Measurements from ENCODE around the gene KLHL1. TPM values are rescaled to one million over a fixed set of nuclear protein-coding genes. Genes with fewer than 3 reads are reported as not detected.

KLHL1 gene
- total RNA-seq, 1 experiment from 2014 or later = not detected

GRCh38 chr13:69690999-69691398 lies 417.3 kb downstream of the KLHL1 start:
- no peaks in the 10 kb centered on the region for H3K9me3 Mint-ChIP-seq (ENCODE audit: low read depth, unreplicated experiment)
- no peak for DNase-seq
- H3K36me3 Mint-ChIP-seq (ENCODE audit: insufficient read depth, unreplicated experiment) = no peaks in the 10 kb centered on the region
- no peak overlapping the region for H3K4me3 Mint-ChIP-seq (ENCODE audit: low read depth, unreplicated experiment)
- H3K27ac Mint-ChIP-seq (ENCODE audit: unreplicated experiment) = no peak overlapping the region
- H3K27me3 Mint-ChIP-seq (ENCODE audit: unreplicated experiment) = no peaks in the 10 kb centered on the region
- no TSS peak for BruUV-seq (replicated peaks)
- no peaks in the 10 kb centered on the region for H3K4me1 Mint-ChIP-seq (ENCODE audit: low read depth, unreplicated experiment)
- CTCF ChIA-PET = no interaction called here
- intact Hi-C loops (cut with micrococcal nuclease; ENCODE audit: unreplicated experiment) = no loop called here
- no peak for TF ChIP-seq CTCF (IDR thresholded peaks at IDR 0.05; ENCODE audit: unreplicated experiment)

- Mint-ChIP-seq H3K27ac (ENCODE audit: unreplicated experiment) (no peak overlapping the region), H3K9me3 (ENCODE audit: low read depth, unreplicated experiment) (no peaks in the 10 kb centered on the region), H3K27me3 (ENCODE audit: unreplicated experiment) (no peaks in the 10 kb centered on the region), H3K4me1 (ENCODE audit: low read depth, unreplicated experiment) (no peaks in the 10 kb centered on the region), H3K4me3 (ENCODE audit: low read depth, unreplicated experiment) (no peak overlapping the region), H3K36me3 (ENCODE audit: insufficient read depth, unreplicated experiment) (no peaks in the 10 kb centered on the region)
- DNase-seq = no peak
- no peak for TF ChIP-seq CTCF (IDR thresholded peaks at IDR 0.05; ENCODE audit: unreplicated experiment)
- CTCF ChIA-PET = no interaction called here
- no TSS peak for BruUV-seq (replicated peaks)
- intact Hi-C loops (cut with micrococcal nuclease; ENCODE audit: unreplicated experiment) = no loop called here
Measured at GRCh38 chr13:69683921-69684686, 424.1 kb downstream of the KLHL1 start.

- no peak for DNase-seq
- Mint-ChIP-seq H3K27me3 (ENCODE audit: unreplicated experiment) (no peaks in the 10 kb centered on the region), H3K9me3 (ENCODE audit: low read depth, unreplicated experiment) (no peaks in the 10 kb centered on the region), H3K4me1 (ENCODE audit: low read depth, unreplicated experiment) (no peaks in the 10 kb centered on the region), H3K27ac (ENCODE audit: unreplicated experiment) (no peak overlapping the region), H3K4me3 (ENCODE audit: low read depth, unreplicated experiment) (no peak overlapping the region), H3K36me3 (ENCODE audit: insufficient read depth, unreplicated experiment) (no peaks in the 10 kb centered on the region)
- no peak for TF ChIP-seq CTCF (IDR thresholded peaks at IDR 0.05; ENCODE audit: unreplicated experiment)
- CTCF ChIA-PET = no interaction called here
- BruUV-seq (replicated peaks) = no TSS peak
- intact Hi-C loops (cut with micrococcal nuclease; ENCODE audit: unreplicated experiment) = no loop called here
Measured at GRCh38 chr13:69681722-69682121, 426.5 kb downstream of the KLHL1 start.

DNA sequence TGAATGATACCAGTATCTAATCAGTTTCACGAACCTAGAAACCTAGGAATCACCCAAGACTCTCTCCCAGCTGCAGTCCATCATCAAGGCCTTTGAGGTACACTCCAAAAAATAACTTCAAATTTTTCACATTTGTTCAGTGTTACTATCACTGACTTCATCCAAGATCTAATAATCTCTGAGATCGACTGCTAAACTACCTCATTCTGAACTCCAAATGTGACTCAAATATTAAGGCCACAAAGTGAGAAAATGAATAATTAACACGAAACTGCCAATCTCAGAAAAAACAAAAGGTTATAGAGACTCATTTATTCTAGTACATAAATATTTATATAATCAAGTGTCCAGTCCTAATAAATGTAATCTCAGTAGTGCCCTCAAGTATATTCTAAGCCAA lies 430.9 kb downstream of the KLHL1 start:
- Mint-ChIP-seq H3K9me3 (ENCODE audit: low read depth, unreplicated experiment) (no peaks in the 10 kb centered on the region), H3K36me3 (ENCODE audit: insufficient read depth, unreplicated experiment) (no peaks in the 10 kb centered on the region), H3K4me1 (ENCODE audit: low read depth, unreplicated experiment) (no peaks in the 10 kb centered on the region), H3K4me3 (ENCODE audit: low read depth, unreplicated experiment) (no peak overlapping the region), H3K27ac (ENCODE audit: unreplicated experiment) (no peak overlapping the region), H3K27me3 (ENCODE audit: unreplicated experiment) (no peaks in the 10 kb centered on the region)
- CTCF ChIA-PET = no interaction called here
- no peak for DNase-seq
- TF ChIP-seq CTCF (IDR thresholded peaks at IDR 0.05; ENCODE audit: unreplicated experiment) = no peak
- BruUV-seq (replicated peaks) = no TSS peak
- intact Hi-C loops (cut with micrococcal nuclease; ENCODE audit: unreplicated experiment) = no loop called here
